T-cell (primary cell): ENCODE results near the gene TENM3. TPM values are rescaled to one million over a fixed set of nuclear protein-coding genes. Genes with fewer than 3 reads are reported as not detected.

Experiments used
- ATAC-seq, 4 experiments: fragments of 200-7000 bp in 3 of 4; fragments of 150-1000 bp in 1 of 4; cut with Tn5 transposase; replicated peaks in 1 of 4; 1 replicate in 3 of 4; 2 replicates in 1 of 4; pipeline ENCODE4 v1.10.0; 2021; ENCODE audit warnings: moderate library complexity in 3 of 4, mild to moderate bottlenecking in 2 of 4, moderate number of reproducible peaks in 1 of 4
- CTCF ChIA-PET, 2 donors: fragments of 300-600 bp; sonication (Branson Sonifier 250); formaldehyde crosslinking; loops; one replicate each; lab custom pipeline; 2022; ENCODE audit warnings: antibody characterized with exemption in 2 of 2; lab: Charles Lee
- POLR2A ChIA-PET, 2 donors: fragments of 300-600 bp; sonication (Branson Sonifier 250); formaldehyde crosslinking; loops; one replicate each; lab custom pipeline; 2022; ENCODE audit warnings: antibody characterized with exemption in 2 of 2; lab: Charles Lee
- DNase-seq, 35 experiments: peaks; one replicate each; pipeline versions ENCODE4 v3.0.0 to v3.0.0-alpha.2; 2013 to 2023
- H3K27ac ChIP-seq: one replicate; pipeline ENCODE4 v1.5.1; 2013; ENCODE audit warnings: low read length
- H3K27me3 ChIP-seq, 2 experiments: replicated peaks in 1 of 2; 1 replicate in 1 of 2; 2 replicates in 1 of 2; pipeline versions ENCODE4 v1.6.1 to v1.7.0; 2013; ENCODE audit warnings: low read length in 1 of 2, mixed read lengths in 1 of 2; ENCODE audit not compliant: control insufficient read depth in 2 of 2, insufficient read depth in 2 of 2; ENCODE audit errors: extremely low read depth in 1 of 2
- H3K36me3 ChIP-seq, 2 donors: 1 replicate in 1 of 2; 2 replicates in 1 of 2; pipeline versions ENCODE4 v1.6.1 to v1.7.0; 2013; ENCODE audit warnings: low read length in 1 of 2; ENCODE audit not compliant: control insufficient read depth in 2 of 2, insufficient read depth in 1 of 2; ENCODE audit errors: extremely low read depth in 1 of 2
- H3K4me1 ChIP-seq, 2 experiments: 1 replicate in 1 of 2; 2 replicates in 1 of 2; pipeline versions ENCODE4 v1.6.1 to v1.7.0; 2013; ENCODE audit warnings: low read length in 2 of 2, mixed read lengths in 1 of 2; ENCODE audit not compliant: insufficient read depth in 2 of 2, control insufficient read depth in 1 of 2; ENCODE audit errors: extremely low read depth in 1 of 2
- H3K4me3 ChIP-seq, 2 donors: 1 replicate in 1 of 2; 2 replicates in 1 of 2; pipeline versions ENCODE4 v1.5.1 to v1.7.0; 2013; ENCODE audit warnings: mild to moderate bottlenecking in 2 of 2, low read length in 1 of 2, moderate library complexity in 1 of 2; ENCODE audit not compliant: control insufficient read depth in 1 of 2; ENCODE audit errors: extremely low read depth in 1 of 2
- H3K9me3 ChIP-seq: 2 replicates; pipeline ENCODE4 v1.7.0; 2013
- H3K27ac Mint-ChIP-seq, 2 donors: one replicate each; pipeline ENCODE4 v1.8.0; 2020 to 2021; ENCODE audit warnings: mild to moderate bottlenecking in 2 of 2, mixed read lengths in 2 of 2
- H3K27me3 Mint-ChIP-seq, 2 donors: one replicate each; pipeline ENCODE4 v1.8.0; 2021 to 2022; ENCODE audit warnings: mixed read lengths in 2 of 2
- H3K36me3 Mint-ChIP-seq: one replicate; pipeline ENCODE4 v1.8.0; 2021; ENCODE audit warnings: mixed read lengths
- H3K4me1 Mint-ChIP-seq, 3 donors: one replicate each; pipeline ENCODE4 v1.8.0; 2020 to 2022; ENCODE audit warnings: mixed read lengths in 3 of 3, mild to moderate bottlenecking in 1 of 3
- H3K4me3 Mint-ChIP-seq, 3 donors: one replicate each; pipeline ENCODE4 v1.8.0; 2020 to 2022; ENCODE audit warnings: mild to moderate bottlenecking in 3 of 3, mixed read lengths in 3 of 3, moderate library complexity in 3 of 3
- H3K9me3 Mint-ChIP-seq, 3 donors: one replicate each; pipeline ENCODE4 v1.8.0; 2020 to 2022; ENCODE audit warnings: mixed read lengths in 3 of 3
- WGBS: methylation state at CpG from one replicate; pipeline ENCODE4 v1.1.5; 2013; ENCODE audit warnings: missing lambda C conversion rate; ENCODE audit not compliant: insufficient coverage; 5-methylcytosine and 5-hydroxymethylcytosine counted together
- total RNA-seq, 35 experiments: library from RNA in 6 of 35; stranded (reverse) in 6 of 35; fragments of 120-200 nt in 1 of 35; gene quantifications; one replicate each; pipeline versions ENCODE4 v1.2.1 to v1.2.4 and lab custom pipeline; 2013 to 2026

TENM3 gene
- total RNA-seq, 5 donors from 2014 or later (not counting 1 experiment from before 2014, with no cell fraction given), result 0.03 to 0.44 (median 0.16) TPM; not detected in 2

DNA sequence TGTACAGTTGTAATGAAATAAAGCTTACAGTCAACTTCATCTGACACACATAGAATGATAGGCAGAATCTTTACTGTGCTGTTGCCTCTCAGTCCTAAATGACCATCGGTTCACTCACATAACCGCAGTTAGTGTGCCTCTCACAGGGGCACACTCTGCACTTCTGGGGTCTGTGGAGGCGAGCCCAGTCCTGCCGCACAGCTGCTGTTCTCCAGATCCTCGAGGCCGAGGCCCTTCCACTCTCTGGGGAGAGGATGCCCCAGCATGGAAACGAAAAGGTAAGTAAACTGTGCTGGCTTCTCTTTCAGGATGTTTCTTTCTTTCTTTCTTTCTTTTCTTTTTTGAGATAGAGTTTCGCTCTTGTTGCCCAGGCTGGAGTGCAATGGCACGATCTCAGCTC, 586.0 kb downstream of the TENM3 start:
- Mint-ChIP-seq H3K27me3 (peaks cover 8 to 38% of the 10 kb centered on the region in 2 donors), H3K36me3 (no peaks in the 10 kb centered on the region), H3K4me3 (no peak overlapping the region), H3K4me1 (peaks cover 0 to 7% (median 6%) of the 10 kb centered on the region in 3 donors), H3K27ac (no peak overlapping the region), H3K9me3 (no peaks in the 10 kb centered on the region)
- WGBS, result 100% methylated on average over 2 of the region's 9 CpGs
- no peak overlapping the region for H3K27ac ChIP-seq
- POLR2A ChIA-PET, result no interaction called here
- H3K9me3 ChIP-seq, result no peaks in the 10 kb centered on the region
- ATAC-seq, result no peak
- no peaks in the 10 kb centered on the region for H3K36me3 ChIP-seq
- H3K27me3 ChIP-seq, result peaks cover 0 to 34% of the 10 kb centered on the region in 2 experiments
- DNase-seq, result no peak
- H3K4me3 ChIP-seq, result no peak overlapping the region
- H3K4me1 ChIP-seq, result peaks cover 0 to 3% of the 10 kb centered on the region in 2 experiments
- CTCF ChIA-PET, result interaction anchor here in 1 of 2 donors (1.0 kb wide), 1 partner anchor 30 kb away, joined by 12 read pairs; no protein-coding TSS in a partner anchor

DNA sequence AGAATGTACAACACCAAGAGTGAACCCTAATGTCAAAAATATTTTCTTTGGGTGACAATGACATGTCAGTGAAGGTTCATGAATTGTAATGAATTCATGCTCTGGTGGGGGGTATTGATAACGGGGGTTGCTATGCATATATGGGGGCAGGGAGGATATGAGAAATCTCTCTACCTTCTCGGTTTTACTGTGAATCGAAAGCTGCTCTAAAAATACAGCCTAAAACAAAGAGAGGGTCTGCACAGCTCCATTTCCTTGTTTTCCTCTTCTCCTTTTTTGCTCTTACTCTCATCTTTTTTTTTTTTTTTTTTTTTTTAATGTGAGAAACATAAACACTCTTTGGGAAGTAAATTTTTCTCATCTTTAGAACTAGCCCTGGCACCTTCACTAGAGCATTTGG, 588.2 kb downstream of the TENM3 start:
- no peaks in the 10 kb centered on the region for H3K9me3 ChIP-seq
- DNase-seq (no peak), ATAC-seq (no peak)
- ChIA-PET CTCF (interaction anchor here (0.5 to 0.6 kb wide), 3 partner anchors 96 to 348 kb away, joined by 3 to 6 read pairs (median 5); no protein-coding TSS in a partner anchor), POLR2A (no interaction called here)
- no peak overlapping the region for H3K4me3 ChIP-seq
- H3K27ac Mint-ChIP-seq, result no peak overlapping the region
- no CpG with 5 or more reads among the region's 3 CpGs for WGBS
- H3K4me3 Mint-ChIP-seq, result no peak overlapping the region
- peaks cover 0 to 5% (median 4%) of the 10 kb centered on the region in 3 donors for H3K4me1 Mint-ChIP-seq
- peaks cover 0 to 32% of the 10 kb centered on the region in 2 experiments for H3K27me3 ChIP-seq
- no peak overlapping the region for H3K27ac ChIP-seq
- no peaks in the 10 kb centered on the region for H3K9me3 Mint-ChIP-seq
- peaks cover 0 to 3% of the 10 kb centered on the region in 2 experiments for H3K4me1 ChIP-seq
- no peaks in the 10 kb centered on the region for H3K36me3 Mint-ChIP-seq
- no peaks in the 10 kb centered on the region for H3K36me3 ChIP-seq
- peaks cover 16 to 54% of the 10 kb centered on the region in 2 donors for H3K27me3 Mint-ChIP-seq

GRCh38 chr4:182832352-182833120, 589.3 kb downstream of the TENM3 start:
- ChIA-PET CTCF (no interaction called here), POLR2A (no interaction called here)
- no peak overlapping the region for H3K27ac Mint-ChIP-seq
- peaks cover 0 to 34% of the 10 kb centered on the region in 2 experiments for H3K27me3 ChIP-seq
- no peaks in the 10 kb centered on the region for H3K4me1 Mint-ChIP-seq
- no peaks in the 10 kb centered on the region for H3K36me3 Mint-ChIP-seq
- H3K36me3 ChIP-seq, result no peaks in the 10 kb centered on the region
- DNase-seq (no peak), ATAC-seq (no peak)
- H3K9me3 ChIP-seq, result no peaks in the 10 kb centered on the region
- no peak overlapping the region for H3K4me3 Mint-ChIP-seq
- H3K27me3 Mint-ChIP-seq, result peaks cover 28 to 59% of the 10 kb centered on the region in 2 donors
- no peaks in the 10 kb centered on the region for H3K9me3 Mint-ChIP-seq
- no peaks in the 10 kb centered on the region for H3K4me1 ChIP-seq
- no peak overlapping the region for H3K4me3 ChIP-seq
- no peak overlapping the region for H3K27ac ChIP-seq
- 100% methylated on average over 1 of the region's 3 CpGs for WGBS

DNA sequence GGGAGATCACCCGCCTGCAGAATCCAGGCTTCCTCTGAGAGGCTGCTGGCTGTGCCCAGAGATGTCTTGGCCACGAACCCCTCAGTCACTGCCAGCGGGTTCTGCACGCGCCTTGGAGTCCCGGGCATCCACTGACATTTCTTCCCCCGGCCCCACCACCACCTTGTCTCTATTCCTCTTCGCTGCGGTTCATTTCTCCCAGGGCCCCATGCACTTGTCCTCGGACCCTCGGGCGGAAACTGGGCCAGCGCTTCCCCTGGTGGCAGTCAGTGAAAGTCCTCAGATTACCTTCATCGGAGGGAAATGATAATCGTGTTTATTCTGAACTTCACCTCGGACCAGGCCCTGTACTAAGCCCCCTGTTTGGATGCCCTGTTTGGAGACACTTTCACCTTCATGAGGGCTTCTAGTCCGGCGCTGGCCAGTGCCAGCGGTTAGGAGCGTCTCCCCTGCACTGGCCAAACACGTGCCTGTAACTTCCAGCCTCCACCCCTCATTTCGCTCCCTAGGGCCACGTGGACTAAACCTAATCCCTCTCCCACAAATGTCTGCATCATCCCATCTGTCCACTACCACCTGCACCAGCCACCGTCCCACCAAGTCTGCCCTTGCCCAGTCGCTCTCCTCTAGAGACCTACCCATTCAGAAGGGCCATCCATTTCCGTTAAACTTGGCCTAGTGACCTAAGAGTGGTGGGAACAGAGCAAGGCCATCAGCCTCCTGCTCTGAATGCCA, 592.0 kb downstream of the TENM3 start:
- Mint-ChIP-seq H3K27ac (no peak overlapping the region), H3K36me3 (no peaks in the 10 kb centered on the region), H3K4me1 (no peaks in the 10 kb centered on the region), H3K4me3 (no peak overlapping the region), H3K27me3 (peaks cover 31 to 56% of the 10 kb centered on the region in 2 donors), H3K9me3 (no peaks in the 10 kb centered on the region)
- WGBS, result 88% methylated on average over 23 of the region's 26 CpGs
- DNase-seq, result no peak
- ATAC-seq, result no peak
- Histone ChIP-seq H3K36me3 (no peaks in the 10 kb centered on the region), H3K27ac (no peak overlapping the region), H3K4me3 (no peak overlapping the region), H3K9me3 (no peaks in the 10 kb centered on the region), H3K27me3 (peaks cover 0 to 42% of the 10 kb centered on the region in 2 experiments), H3K4me1 (no peaks in the 10 kb centered on the region)
- ChIA-PET CTCF (no interaction called here), POLR2A (no interaction called here)

- DNase-seq, result no peak
- H3K27ac Mint-ChIP-seq, result no peak overlapping the region
- Histone ChIP-seq H3K27ac (no peak overlapping the region), H3K27me3 (peaks cover 0 to 42% of the 10 kb centered on the region in 2 experiments), H3K4me3 (no peak overlapping the region), H3K4me1 (no peaks in the 10 kb centered on the region), H3K9me3 (no peaks in the 10 kb centered on the region), H3K36me3 (no peaks in the 10 kb centered on the region)
- no peaks in the 10 kb centered on the region for H3K36me3 Mint-ChIP-seq
- no peaks in the 10 kb centered on the region for H3K4me1 Mint-ChIP-seq
- H3K4me3 Mint-ChIP-seq, result no peak overlapping the region
- no peak for ATAC-seq
- WGBS, result 78% methylated on average over 7 of the region's 12 CpGs
- ChIA-PET CTCF (interaction anchor here (0.6 kb wide), 2 partner anchors 267 to 1263 kb away, joined by 3 read pairs; no protein-coding TSS in a partner anchor), POLR2A (no interaction called here)
- H3K27me3 Mint-ChIP-seq, result peaks cover 26 to 50% of the 10 kb centered on the region in 2 donors
- H3K9me3 Mint-ChIP-seq, result no peaks in the 10 kb centered on the region
These were observed 594.6 kb downstream of the TENM3 start for GRCh38 chr4:182837831-182838230.

GRCh38 chr4:182838535-182838934, 595.3 kb downstream of the TENM3 start:
- H3K9me3 Mint-ChIP-seq, result no peaks in the 10 kb centered on the region
- ATAC-seq, result no peak
- Histone ChIP-seq H3K27me3 (peaks cover 0 to 42% of the 10 kb centered on the region in 2 experiments), H3K36me3 (no peaks in the 10 kb centered on the region), H3K9me3 (no peaks in the 10 kb centered on the region), H3K4me1 (no peaks in the 10 kb centered on the region), H3K27ac (no peak overlapping the region), H3K4me3 (no peak overlapping the region)
- H3K27me3 Mint-ChIP-seq, result peaks cover 26 to 50% of the 10 kb centered on the region in 2 donors
- no peak for DNase-seq
- H3K4me3 Mint-ChIP-seq, result no peak overlapping the region
- WGBS, result 80% methylated on average over 1 of the region's 10 CpGs
- H3K4me1 Mint-ChIP-seq, result no peaks in the 10 kb centered on the region
- ChIA-PET POLR2A (no interaction called here), CTCF (no interaction called here)
- H3K27ac Mint-ChIP-seq, result no peak overlapping the region
- no peaks in the 10 kb centered on the region for H3K36me3 Mint-ChIP-seq
